ENCODE results near the gene AGAP3.

GRCh38 chr7:151068069-151068773 is 18.1 kb upstream of the AGAP3 start:
- TF ChIP-seq CTCF (conservative IDR thresholded peaks at IDR 0.05 in 1 of 2, IDR thresholded peaks at IDR 0.05 in 1 of 2; ENCODE audit: low read depth in 1 of 2, low read length in 2 of 2) (no peak), EZH2 (IDR thresholded peaks at IDR 0.05; ENCODE audit: low read length, missing control alignments) (no peak)

Measured in fibroblast of lung (primary cell).